Stimulated activated CD4-positive, alpha-beta T cell treated with anti-CD3 and anti-CD28 coated beads, TNF-alpha, amount 100 ng/mL, for 4 hours (primary cell): ENCODE measurements around the gene CD38.
A peak's percentile ranks its signal among the peaks of the same experiment; 100 is the strongest.
"Not testable (repeated sequence)": the region's sequence is repeated elsewhere in the genome, so short reads cannot be mapped to it uniquely, and the experiment has no call there.

Source experiments
- DNase-seq, 3 experiments: peaks; one replicate each; pipeline ENCODE4 v3.0.0-alpha.2; 2020; ENCODE audit warnings: low read depth in 3 of 3

Gene CD38

GRCh38 chr4:15778289-15779241, at the start of gene CD38:
Gene CD38 (plus strand): TSS chr4:15778328. CDS start chr4:15778415, 87 bp downstream.
- DNase-seq = peak in 1 of 3 experiments; percentile 28

GRCh38 chr4:15729910-15730533, 48.1 kb upstream of the CD38 start:
- no peak for DNase-seq

DNA sequence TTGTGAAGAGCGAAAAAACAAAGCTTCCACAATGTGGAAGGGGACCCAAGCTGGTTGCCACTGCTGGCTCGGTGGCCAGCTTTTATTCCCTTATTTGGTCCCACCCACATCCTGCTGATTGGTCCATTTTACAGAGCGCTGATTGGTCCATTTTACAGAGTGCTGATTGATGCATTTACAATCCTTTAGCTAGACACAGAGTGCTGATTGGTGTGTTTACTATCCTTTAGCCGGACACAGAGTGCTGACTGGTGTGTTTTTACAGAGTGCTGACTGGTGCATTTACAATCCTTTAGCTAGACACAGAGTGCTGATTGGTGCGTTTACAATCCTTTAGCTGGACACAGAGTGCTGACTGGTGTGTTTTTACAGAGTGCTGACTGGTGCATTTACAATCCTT, 45.1 kb upstream of the CD38 start:
- DNase-seq = not testable (repeated sequence)

DNA sequence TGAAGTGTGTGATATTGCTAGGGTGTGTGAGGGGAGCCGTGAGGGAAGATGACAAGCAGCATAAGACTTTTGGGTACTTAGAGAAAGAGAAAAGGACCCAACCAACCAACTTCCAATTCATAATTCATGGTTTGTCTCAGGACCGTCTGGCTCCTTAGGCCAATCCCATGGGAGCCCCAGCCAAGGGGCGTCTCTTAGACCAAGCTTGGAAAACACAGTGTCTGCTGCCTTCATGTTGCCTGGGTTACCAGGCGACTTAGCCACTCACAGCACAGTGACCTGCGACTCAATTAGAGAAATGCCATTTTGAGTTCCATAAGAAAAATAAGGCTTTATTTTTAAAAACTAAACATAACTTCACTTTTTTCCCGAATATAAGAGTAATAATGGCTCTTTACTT, 42.6 kb upstream of the CD38 start:
- no peak for DNase-seq

GRCh38 chr4:15736514-15737050, 41.5 kb upstream of the CD38 start:
- no peak for DNase-seq

DNA sequence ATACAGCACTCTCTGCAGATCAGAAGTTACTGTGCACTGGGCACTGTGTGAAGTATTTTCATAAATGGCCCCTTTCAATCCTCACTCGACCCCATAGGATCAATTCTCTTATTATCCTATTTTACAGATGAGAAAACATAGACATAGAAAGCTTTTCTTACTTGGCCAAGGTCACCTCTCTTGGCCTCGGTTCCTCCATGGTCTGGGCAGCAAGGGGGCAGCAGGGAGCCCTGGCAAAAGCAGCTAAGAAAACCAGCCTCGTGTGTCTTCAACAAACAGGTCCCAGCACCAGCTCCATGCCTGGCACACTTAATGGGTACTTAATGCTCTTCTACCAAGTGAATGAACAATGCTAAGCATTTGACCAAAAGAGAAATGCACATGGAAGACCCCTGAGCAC, 40.9 kb upstream of the CD38 start:
- DNase-seq = no peak

DNA sequence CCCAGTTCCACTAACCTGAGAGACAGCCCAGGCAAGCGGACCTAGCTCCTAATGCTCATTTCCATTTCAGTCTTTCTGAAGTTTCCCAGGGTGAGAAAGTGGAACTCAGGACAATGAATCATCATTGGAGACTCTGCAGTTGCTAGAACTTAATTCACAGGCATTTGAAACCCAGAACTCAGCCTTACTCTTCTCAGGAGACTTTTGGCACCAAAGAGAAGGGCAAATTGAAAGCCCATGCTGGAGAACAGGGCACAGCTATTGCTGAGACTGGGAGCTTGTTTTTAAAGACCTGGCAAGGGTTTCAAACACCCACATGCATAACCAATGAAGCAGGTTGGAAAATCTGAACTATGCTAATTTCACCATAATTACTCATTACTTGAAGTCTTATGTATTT, 39.3 kb upstream of the CD38 start:
- DNase-seq = no peak

- DNase-seq = no peak
Observed at GRCh38 chr4:15740764-15741404, 37.2 kb upstream of the CD38 start.

DNA sequence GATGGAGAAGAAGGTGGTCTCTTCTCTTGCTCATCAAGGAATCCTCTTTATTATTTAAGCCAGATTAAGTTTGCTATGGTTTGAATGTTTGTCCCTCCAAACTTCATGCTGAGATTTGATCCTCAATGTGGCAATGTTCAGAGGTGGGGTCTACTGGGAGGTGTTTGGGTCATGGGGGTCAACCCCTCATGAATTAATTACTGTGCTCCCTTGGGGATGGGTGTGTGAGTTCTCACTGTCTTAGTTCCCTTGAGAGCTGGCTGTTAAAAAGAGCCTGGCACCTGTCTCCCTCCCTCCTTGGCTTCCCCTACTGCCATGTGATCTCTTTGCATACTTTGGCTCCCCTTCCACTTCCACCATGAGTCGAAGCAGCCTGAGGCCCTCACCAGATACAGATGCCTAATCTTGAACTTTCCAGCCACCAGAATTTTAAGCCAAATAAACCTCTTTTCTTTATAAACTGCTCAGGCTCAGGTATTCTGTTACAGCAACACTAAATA, 36.0 kb upstream of the CD38 start:
- no peak for DNase-seq

DNA sequence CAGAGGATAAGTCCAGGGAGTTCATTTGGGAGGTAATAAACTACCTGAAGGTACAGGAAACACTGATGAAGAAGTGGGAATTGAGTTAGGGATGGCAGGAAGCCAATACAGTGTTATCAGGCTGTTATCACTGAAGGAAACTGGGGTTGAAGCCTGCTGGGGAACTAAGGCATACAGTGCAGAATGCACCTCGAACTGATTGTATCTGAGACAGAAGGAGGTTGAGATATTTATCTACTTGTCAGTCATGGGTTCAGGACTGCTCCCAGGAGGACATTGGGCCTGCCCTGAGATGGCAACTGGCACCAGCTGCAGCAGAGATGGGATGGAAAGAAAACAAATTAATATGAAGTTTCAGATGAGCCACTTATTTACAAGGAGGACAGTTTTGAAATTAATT, 35.5 kb upstream of the CD38 start:
- DNase-seq = no peak

GRCh38 chr4:15744016-15744545, 34.0 kb upstream of the CD38 start:
- DNase-seq = no peak

- no peak for DNase-seq
Observed at GRCh38 chr4:15746110-15746509, 32.0 kb upstream of the CD38 start.

GRCh38 chr4:15749001-15749400, 29.1 kb upstream of the CD38 start:
- no peak for DNase-seq

- no peak for DNase-seq
Observed at GRCh38 chr4:15751153-15751552, 27.0 kb upstream of the CD38 start.

DNA sequence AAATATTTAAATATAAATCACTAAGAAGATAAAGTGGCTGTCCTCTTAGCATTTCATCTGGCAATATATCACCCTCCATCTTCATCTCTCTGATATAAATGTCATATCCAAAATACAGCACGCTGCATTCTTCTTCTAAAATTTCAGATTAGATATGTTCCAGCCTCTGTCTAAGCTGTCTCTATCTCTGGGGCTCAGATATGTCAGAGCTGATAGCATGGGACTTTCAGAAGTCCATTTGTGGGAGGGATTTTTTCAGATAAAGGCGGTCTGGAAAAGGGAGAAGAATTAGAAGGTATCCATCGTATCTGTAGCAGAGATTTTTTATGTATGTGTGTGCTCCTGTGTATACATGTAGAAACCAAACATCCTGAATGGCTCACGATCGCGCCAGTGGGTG, 25.0 kb upstream of the CD38 start:
- no peak for DNase-seq

GRCh38 chr4:15753786-15754185, 24.3 kb upstream of the CD38 start:
- no peak for DNase-seq

DNA sequence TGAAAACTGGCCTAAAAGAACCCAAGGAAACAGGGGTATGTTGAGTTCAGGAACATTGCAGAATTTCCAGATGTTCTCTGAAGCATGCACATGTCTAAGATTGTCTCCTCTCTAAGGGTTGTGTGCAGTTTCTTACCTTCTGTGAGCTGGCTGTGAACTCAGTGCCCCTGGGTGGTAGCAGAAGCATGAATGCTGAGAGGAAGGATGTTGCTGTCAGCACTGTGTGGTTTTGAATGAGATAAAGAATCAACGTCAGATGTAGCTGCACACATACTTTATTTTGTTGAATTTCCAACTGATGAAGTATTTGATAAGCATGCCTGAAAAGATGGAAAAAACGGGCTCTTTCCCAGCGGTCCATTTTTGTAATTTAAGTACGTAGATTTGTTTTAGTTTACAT, 23.8 kb upstream of the CD38 start:
- DNase-seq = peak in 1 of 3 experiments; percentile 5

GRCh38 chr4:15755321-15756155, 22.6 kb upstream of the CD38 start:
- no peak for DNase-seq

DNA sequence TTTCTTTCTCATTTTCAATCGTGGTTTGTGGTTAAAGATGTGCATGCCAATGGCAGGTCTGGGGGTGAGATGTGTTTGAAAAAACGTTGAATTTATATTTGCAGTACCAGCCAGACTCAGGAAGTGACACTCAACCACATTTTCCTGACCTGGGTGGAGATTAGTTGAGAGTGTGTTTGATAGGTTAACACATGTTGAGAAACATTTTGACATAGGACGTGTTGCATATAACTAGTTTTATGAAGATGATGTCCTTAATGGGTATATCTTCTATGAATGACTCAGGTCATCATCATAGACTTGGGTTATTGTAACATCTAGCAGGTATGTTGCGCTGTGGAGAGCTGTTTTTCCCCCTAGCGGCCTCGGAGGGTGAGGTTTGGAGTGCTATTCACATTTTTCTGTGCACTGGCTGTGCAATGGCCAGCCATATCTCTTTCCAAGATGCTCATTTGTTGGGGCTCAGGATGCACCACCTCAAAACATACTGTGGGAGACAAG, 21.7 kb upstream of the CD38 start:
- peak; percentile 35 to 49 (median 38) for DNase-seq

DNA sequence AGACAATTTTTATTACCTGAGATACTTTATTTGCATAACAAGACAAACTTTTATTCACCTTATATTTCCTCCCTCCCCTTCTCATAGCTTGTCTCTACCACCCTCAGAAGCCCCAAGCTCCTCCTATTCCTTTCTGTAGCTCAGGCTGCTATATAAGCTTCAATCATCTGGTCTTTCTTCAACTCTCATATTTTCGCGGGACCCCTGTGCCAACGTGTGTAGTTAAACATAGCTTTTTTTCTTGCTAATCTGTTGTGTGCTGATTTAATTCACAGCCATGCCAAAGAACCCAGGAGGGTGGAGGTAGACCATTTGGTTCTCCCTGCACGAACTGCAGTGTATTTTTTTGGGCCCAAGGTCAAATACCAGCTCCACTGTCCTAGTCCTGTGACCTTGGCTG, 21.1 kb upstream of the CD38 start:
- DNase-seq = no peak

DNA sequence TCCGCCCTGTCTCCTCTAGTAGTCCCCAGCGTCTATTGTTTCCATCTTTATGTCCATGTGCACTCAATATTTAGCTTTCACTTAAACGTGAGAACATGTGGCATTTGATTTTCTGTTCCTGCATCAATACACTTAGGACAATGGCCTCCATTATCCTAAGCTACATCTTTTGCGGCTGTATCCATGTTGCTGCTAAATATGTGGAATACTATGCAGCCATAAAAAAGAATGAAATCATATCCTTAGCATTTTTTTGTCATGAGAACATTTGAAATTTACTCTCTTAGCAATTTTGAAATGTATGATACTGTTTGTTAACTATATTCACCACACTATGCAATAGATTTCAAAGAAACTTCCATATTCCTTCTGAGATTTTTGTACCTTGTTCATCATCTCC, 19.8 kb upstream of the CD38 start:
- DNase-seq = no peak
